ENCODE measurements around the gene KCNJ5. TPM values are rescaled to one million over a fixed set of nuclear protein-coding genes. Genes with fewer than 3 reads are reported as not detected.

Gene KCNJ5
- total RNA-seq, 1 experiment from 2014 or later = 0.11 TPM

- no peak overlapping the region for H4K8ac ChIP-seq (replicated peaks; ENCODE audit: insufficient read length, low read depth, low read length)
- no peak for DNase-seq
- no peak overlapping the region for H4K5ac ChIP-seq (ENCODE audit: insufficient read length, low read depth, low read length)
- Mint-ChIP-seq H3K27ac (no peak overlapping the region), H3K36me3 (ENCODE audit: insufficient read depth in 1 of 3, low read depth in 3 of 3) (0 out of 7 replicates have a peak, but pooled peaks cover 0 to 3% (median 0%) of the 10 kb centered on the region in 3 experiments), H3K9me3 (peaks cover 0 to 3% of the 10 kb centered on the region in 2 experiments; a peak in 2 of 5 replicates), H3K4me1 (peaks cover 29 to 39% of the 10 kb centered on the region in 2 experiments), H3K4me3 (no peak overlapping the region), H3K27me3 (ENCODE audit: low read depth) (peaks cover 61% of the 10 kb centered on the region)
- no peak overlapping the region for H3K27ac ChIP-seq (ENCODE audit: insufficient read length, low read depth, low read length)
- H3K27me3 ChIP-seq (ENCODE audit: insufficient read depth, low read length) = peaks cover 2% of the 10 kb centered on the region; the same call in 1 of the 2 replicates
- H3K4me1 ChIP-seq (ENCODE audit: insufficient read depth, low read length) = no peaks in the 10 kb centered on the region; the same call in 1 of the 2 replicates
- H3K79me1 ChIP-seq (ENCODE audit: insufficient read depth, low read depth, low read length, poor library complexity, severe bottlenecking) = no peaks in the 10 kb centered on the region
- no peak overlapping the region for H3K4ac ChIP-seq (ENCODE audit: low read depth, low read length)
- H3K14ac ChIP-seq (ENCODE audit: insufficient read depth, low read length) = no peak overlapping the region
- H2AFZ ChIP-seq (ENCODE audit: low read length) = no peak overlapping the region
- H2AK5ac ChIP-seq (ENCODE audit: insufficient read length, low read length) = no peak overlapping the region
- no peak overlapping the region for H2BK5ac ChIP-seq (ENCODE audit: insufficient read length, low read length)
- no peak overlapping the region for H2BK12ac ChIP-seq (ENCODE audit: insufficient read length, low read depth, low read length)
- no peaks in the 10 kb centered on the region for H3K23me2 ChIP-seq (ENCODE audit: insufficient read length, low read depth, low read length, poor library complexity, severe bottlenecking)
- H3K79me2 ChIP-seq (ENCODE audit: insufficient read depth, low read length) = no peaks in the 10 kb centered on the region
- H4K91ac ChIP-seq (ENCODE audit: insufficient read length, low read depth, low read length) = no peak overlapping the region
- H4K20me1 ChIP-seq (ENCODE audit: control insufficient read depth, insufficient read depth, insufficient read length) = no peaks in the 10 kb centered on the region
- H3K4me2 ChIP-seq (ENCODE audit: insufficient read depth, insufficient read length, low read length) = no peak overlapping the region
- no peak overlapping the region for H3K56ac ChIP-seq (ENCODE audit: insufficient read length, low read depth, low read length)
- WGBS (ENCODE audit: extremely low coverage, insufficient read length, low lambda C conversion rate) = no CpG with 5 or more reads among the region's 7 CpGs
- no peak overlapping the region for H2BK15ac ChIP-seq (ENCODE audit: low read depth, low read length)
- H3K9me3 ChIP-seq (ENCODE audit: control insufficient read depth, low read depth, low read length) = no peaks in the 10 kb centered on the region
- no peak for TF ChIP-seq CTCF (conservative IDR thresholded peaks at IDR 0.05)
- H2BK20ac ChIP-seq (ENCODE audit: low read depth, low read length, poor library complexity, severe bottlenecking) = no peak overlapping the region
- no peak overlapping the region for H3K9ac ChIP-seq (ENCODE audit: extremely low read depth, insufficient read length, low read length)
- no peak overlapping the region for H3K18ac ChIP-seq (ENCODE audit: insufficient read length, low read depth, low read length)
- no peak overlapping the region for H2BK120ac ChIP-seq (ENCODE audit: low read depth, low read length, poor library complexity, severe bottlenecking)
- no peak overlapping the region for H3T11ph ChIP-seq (ENCODE audit: low read length)
- H3K23ac ChIP-seq (ENCODE audit: insufficient read length, low read depth, low read length) = no peak overlapping the region
Measured at GRCh38 chr11:128933481-128934178, 42.5 kb downstream of the KCNJ5 start.

Data from H9 (cell line).